Gastroesophageal sphincter (tissue), 3 donors: ENCODE measurements around the gene ARID5B.

ENCODE experiments used
- CTCF ChIP-seq, 4 experiments: fragments of 200-600 bp in 2 of 4; fragments of 450-650 bp in 2 of 4; sonication (generic) in 1 of 4; IDR thresholded peaks; one replicate each; pipeline ENCODE4 v1.5.1; 2017 to 2019; ENCODE audit warnings: antibody characterized with exemption in 4 of 4, mild to moderate bottlenecking in 2 of 4, moderate library complexity in 2 of 4
- POLR2A ChIP-seq, 2 donors: fragments of 450-650 bp; IDR thresholded peaks; one replicate each; pipeline ENCODE4 v1.6.1; 2017; ENCODE audit warnings: antibody characterized with exemption in 2 of 2, mild to moderate bottlenecking in 2 of 2, moderate library complexity in 1 of 2
- POLR2AphosphoS5 ChIP-seq: sonication (generic); formaldehyde crosslinking; IDR thresholded peaks from one replicate; pipeline ENCODE4 v1.6.1; 2017; ENCODE audit warnings: antibody characterized with exemption

- TF ChIP-seq CTCF (IDR thresholded peaks at IDR 0.05) (no peak), POLR2A (IDR thresholded peaks at IDR 0.05) (no peak), POLR2AphosphoS5 (no peak)
Observed at GRCh38 chr10:62115842-62116241, 214.3 kb downstream of the ARID5B start.
